Natural killer cell (primary cell): ENCODE data around the gene TRMO. TPM values are rescaled to one million over a fixed set of nuclear protein-coding genes. Genes with fewer than 3 reads are reported as not detected.

Experiments used
- ATAC-seq, 3 donors: fragments of 150-1000 bp in 2 of 3; fragments of 200-7000 bp in 1 of 3; cut with Tn5 transposase; 1 replicate in 1 of 3; 2 replicates in 2 of 3; pipeline ENCODE4 v1.10.0; 2021; ENCODE audit warnings: mild to moderate bottlenecking in 2 of 3, moderate library complexity in 2 of 3
- DNase-seq, 2 donors: peaks; one replicate each; pipeline versions ENCODE4 v3.0.0 to v3.0.0-alpha.2; 2013 to 2021; ENCODE audit warnings: mixed read lengths in 1 of 2
- H3K27ac ChIP-seq: one replicate; pipeline ENCODE4 v1.5.1; 2013; ENCODE audit warnings: mild to moderate bottlenecking, low read length
- H3K27me3 ChIP-seq: one replicate; pipeline ENCODE4 v1.6.1; 2013; ENCODE audit warnings: low read length; ENCODE audit not compliant: control insufficient read depth, insufficient read depth
- H3K36me3 ChIP-seq: one replicate; pipeline ENCODE4 v1.6.1; 2013; ENCODE audit warnings: low read length; ENCODE audit not compliant: control insufficient read depth, insufficient read depth
- H3K4me1 ChIP-seq: one replicate; pipeline ENCODE4 v1.6.1; 2013; ENCODE audit warnings: low read length; ENCODE audit not compliant: control insufficient read depth, insufficient read depth
- H3K4me3 ChIP-seq: one replicate; pipeline ENCODE4 v1.5.1; 2013; ENCODE audit warnings: low read length
- H3K9me3 ChIP-seq: one replicate; pipeline ENCODE4 v1.6.1; 2013; ENCODE audit warnings: low read length; ENCODE audit not compliant: control insufficient read depth, insufficient read depth
- H3K27ac Mint-ChIP-seq, 2 donors: one replicate each; pipeline ENCODE4 v1.8.0; 2022; ENCODE audit warnings: mild to moderate bottlenecking in 2 of 2, mixed read lengths in 2 of 2, moderate library complexity in 1 of 2
- H3K27me3 Mint-ChIP-seq, 2 donors: one replicate each; pipeline ENCODE4 v1.8.0; 2022; ENCODE audit warnings: low read depth in 2 of 2, mixed read lengths in 2 of 2
- H3K36me3 Mint-ChIP-seq: one replicate; pipeline ENCODE4 v1.8.0; 2022; ENCODE audit warnings: mixed read lengths
- H3K4me1 Mint-ChIP-seq, 2 donors: one replicate each; pipeline ENCODE4 v1.8.0; 2022; ENCODE audit warnings: mixed read lengths in 2 of 2
- H3K4me3 Mint-ChIP-seq: one replicate; pipeline ENCODE4 v1.8.0; 2022; ENCODE audit warnings: mild to moderate bottlenecking, moderate library complexity, mixed read lengths
- H3K9me3 Mint-ChIP-seq, 2 donors: one replicate each; pipeline ENCODE4 v1.8.0; 2022; ENCODE audit warnings: mixed read lengths in 2 of 2
- CTCF ChIP-seq: fragments of 200-600 bp; IDR thresholded peaks from one replicate; pipeline ENCODE4 v1.8.0; 2022; ENCODE audit warnings: antibody characterized with exemption
- WGBS: methylation state at CpG from one replicate; pipeline ENCODE4 v1.1.7; 2013; ENCODE audit warnings: missing lambda C conversion rate; ENCODE audit not compliant: insufficient coverage; 5-methylcytosine and 5-hydroxymethylcytosine counted together
- intact Hi-C: fragments of 100-400 bp; cut with micrococcal nuclease; formaldehyde crosslinking; loops from one replicate; pipeline ENCODE4 v1.14.2; 2022
- total RNA-seq, 4 donors: library from RNA; stranded (reverse); fragments of 120-200 nt in 1 of 4; gene quantifications; one replicate each; pipeline versions ENCODE4 v1.2.3 to v1.2.4, GENCODE V29; 2013 to 2022

TRMO gene
- total RNA-seq, 3 donors from 2014 or later (not counting 1 experiment from before 2014, with no cell fraction given): 26.6 to 35.1 (median 31.2) TPM

GRCh38 chr9:97966493-97966892 lies 44.2 kb upstream of the TRMO start:
- no peaks in the 10 kb centered on the region for H3K36me3 ChIP-seq
- H3K27me3 ChIP-seq: no peaks in the 10 kb centered on the region
- DNase-seq (no peak), ATAC-seq (no peak)
- no peak overlapping the region for H3K4me3 Mint-ChIP-seq
- H3K4me3 ChIP-seq: no peak overlapping the region
- no peaks in the 10 kb centered on the region for H3K4me1 ChIP-seq
- WGBS: 38% methylated on average over 1 of the region's 1 CpG
- H3K27me3 Mint-ChIP-seq: peaks cover 7 to 8% of the 10 kb centered on the region in 2 donors
- H3K36me3 Mint-ChIP-seq: no peaks in the 10 kb centered on the region
- H3K27ac ChIP-seq: no peak overlapping the region
- intact Hi-C loops: no loop called here
- no peak overlapping the region for H3K27ac Mint-ChIP-seq
- H3K9me3 Mint-ChIP-seq: no peaks in the 10 kb centered on the region
- H3K4me1 Mint-ChIP-seq: no peaks in the 10 kb centered on the region
- H3K9me3 ChIP-seq: no peaks in the 10 kb centered on the region
- TF ChIP-seq CTCF: no peak

- Histone ChIP-seq H3K27me3 (no peaks in the 10 kb centered on the region), H3K27ac (no peak overlapping the region), H3K36me3 (no peaks in the 10 kb centered on the region), H3K4me3 (no peak overlapping the region), H3K4me1 (no peaks in the 10 kb centered on the region), H3K9me3 (no peaks in the 10 kb centered on the region)
- Mint-ChIP-seq H3K9me3 (no peaks in the 10 kb centered on the region), H3K36me3 (no peaks in the 10 kb centered on the region), H3K27ac (no peak overlapping the region), H3K4me1 (no peaks in the 10 kb centered on the region), H3K27me3 (peaks cover 7 to 8% of the 10 kb centered on the region in 2 donors), H3K4me3 (no peak overlapping the region)
- DNase-seq (no peak), ATAC-seq (no peak)
- no peak for TF ChIP-seq CTCF
- intact Hi-C loops: no loop called here
These were observed 42.6 kb upstream of the TRMO start for GRCh38 chr9:97964901-97965300.

- DNase-seq: no peak
- Histone ChIP-seq H3K4me1 (no peaks in the 10 kb centered on the region), H3K4me3 (no peak overlapping the region), H3K27me3 (no peaks in the 10 kb centered on the region), H3K36me3 (no peaks in the 10 kb centered on the region), H3K9me3 (no peaks in the 10 kb centered on the region), H3K27ac (no peak overlapping the region)
- Mint-ChIP-seq H3K9me3 (no peaks in the 10 kb centered on the region), H3K27ac (no peak overlapping the region), H3K36me3 (no peaks in the 10 kb centered on the region), H3K27me3 (peaks cover 7 to 8% of the 10 kb centered on the region in 2 donors), H3K4me3 (no peak overlapping the region), H3K4me1 (no peaks in the 10 kb centered on the region)
- no peak for TF ChIP-seq CTCF
- no peak for ATAC-seq
- 71% methylated on average over 1 of the region's 2 CpGs for WGBS
- intact Hi-C loops: no loop called here
These were observed 40.9 kb upstream of the TRMO start for GRCh38 chr9:97963232-97963631.

- intact Hi-C loops: no loop called here
These were observed 40.3 kb upstream of the TRMO start for GRCh38 chr9:97962575-97962974.

More at GRCh38 chr9:97962575-97962974, 40.3 kb upstream of the TRMO start:
- no peak overlapping the region for H3K4me3 ChIP-seq
- Mint-ChIP-seq H3K27ac (no peak overlapping the region), H3K36me3 (no peaks in the 10 kb centered on the region), H3K4me3 (no peak overlapping the region), H3K9me3 (no peaks in the 10 kb centered on the region), H3K4me1 (no peaks in the 10 kb centered on the region), H3K27me3 (peaks cover 7 to 8% of the 10 kb centered on the region in 2 donors)
- H3K27me3 ChIP-seq: no peaks in the 10 kb centered on the region
- H3K27ac ChIP-seq: no peak overlapping the region
- H3K36me3 ChIP-seq: no peaks in the 10 kb centered on the region
- H3K9me3 ChIP-seq: no peaks in the 10 kb centered on the region
- TF ChIP-seq CTCF: no peak
- 80% methylated on average over 5 of the region's 5 CpGs for WGBS
- ATAC-seq (no peak), DNase-seq (no peak)
- H3K4me1 ChIP-seq: no peaks in the 10 kb centered on the region
